CD4-positive, alpha-beta T cell treated with Interleukin-12 subunit alpha and Interleukin-12 subunit beta, for 1 hour (primary cell): ENCODE measurements around the gene LRRC1.

ENCODE experiments used
- DNase-seq: peaks from one replicate; pipeline ENCODE4 v3.0.0-alpha.2; 2020

LRRC1 gene

GRCh38 chr6:53929041-53929820 lies 134.4 kb downstream of the LRRC1 start:
- DNase-seq, result no peak

GRCh38 chr6:53929821-53930120 lies 135.0 kb downstream of the LRRC1 start:
- DNase-seq, result no peak

DNA sequence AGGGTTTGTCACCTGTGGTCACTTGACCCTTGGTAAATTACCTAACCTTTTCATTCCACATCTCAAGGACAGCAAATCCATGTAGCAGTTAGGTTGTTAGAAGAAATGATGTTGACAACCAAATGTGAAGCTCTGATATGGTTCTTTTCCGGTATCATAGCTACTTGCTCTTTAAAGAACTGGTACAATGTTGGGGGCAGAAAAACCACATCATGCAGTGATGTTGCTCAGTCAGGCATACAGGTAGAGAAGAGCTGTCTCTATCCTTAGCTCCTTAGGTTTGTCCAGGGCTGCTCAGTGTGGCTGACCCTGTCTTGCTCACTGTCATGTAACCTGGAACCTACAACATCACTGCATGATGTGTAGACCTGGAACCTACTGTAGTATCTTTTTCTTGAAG lies 135.5 kb downstream of the LRRC1 start:
- DNase-seq, result no peak

DNA sequence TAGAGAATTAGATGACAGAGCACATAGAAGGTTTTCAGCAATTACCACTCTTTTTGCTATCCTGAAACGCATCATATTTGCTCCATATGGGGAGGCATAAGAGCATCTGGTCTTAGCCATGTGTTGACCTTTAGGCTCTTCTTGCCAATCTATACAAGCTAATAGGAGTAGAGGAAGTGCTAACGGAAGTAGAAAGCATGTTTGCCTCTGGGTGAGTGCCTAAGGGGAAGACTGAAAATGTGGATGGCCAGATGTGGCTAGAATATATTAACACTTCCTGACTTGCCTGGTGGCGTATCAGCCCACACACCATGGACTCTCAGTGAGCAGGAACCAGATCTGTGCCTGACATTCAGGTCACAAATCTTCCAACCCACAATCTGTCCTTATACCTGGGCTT lies 136.3 kb downstream of the LRRC1 start:
- no peak for DNase-seq

- no peak for DNase-seq
Observed at GRCh38 chr6:53932516-53932915, 137.7 kb downstream of the LRRC1 start.

DNA sequence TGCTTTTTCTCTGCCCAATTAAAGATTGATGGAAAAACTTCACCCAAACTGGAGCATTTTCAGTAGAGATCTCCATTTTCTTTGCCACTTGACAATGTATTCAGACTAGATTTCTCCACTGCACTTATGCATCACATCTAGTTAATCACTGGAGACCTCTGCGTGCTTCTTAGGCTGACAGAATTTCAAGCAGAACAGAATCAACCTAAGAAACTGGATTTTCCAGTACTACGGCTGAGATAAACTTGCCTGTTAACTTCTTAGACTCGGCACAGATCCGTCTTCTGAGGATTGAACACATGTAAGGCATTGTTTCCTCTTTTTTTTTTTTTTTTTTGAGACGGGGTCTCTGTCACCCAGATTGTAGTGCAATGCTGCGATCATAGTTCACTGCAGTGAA lies 139.2 kb downstream of the LRRC1 start:
- no peak for DNase-seq

DNA sequence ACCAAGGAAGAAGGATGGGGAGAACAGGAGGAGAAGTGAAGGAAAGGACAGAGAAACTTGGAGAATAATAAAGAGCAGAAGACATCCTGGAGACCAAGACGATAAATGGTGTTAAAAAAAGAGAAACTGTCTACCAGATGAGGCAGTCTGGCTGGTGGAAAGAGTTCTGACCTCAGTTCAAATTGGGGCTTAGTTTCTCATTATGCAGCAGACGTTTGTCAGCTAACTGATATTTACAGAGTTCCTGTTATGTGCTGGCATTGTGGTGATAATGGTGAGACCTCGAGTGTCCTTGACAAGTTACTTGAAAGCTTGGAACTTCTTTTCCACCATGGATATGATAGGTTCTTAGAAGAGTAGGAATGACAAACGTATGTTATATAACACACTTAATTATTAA lies 142.7 kb downstream of the LRRC1 start:
- no peak for DNase-seq

GRCh38 chr6:53938810-53939209 lies 144.0 kb downstream of the LRRC1 start:
- DNase-seq, result no peak

DNA sequence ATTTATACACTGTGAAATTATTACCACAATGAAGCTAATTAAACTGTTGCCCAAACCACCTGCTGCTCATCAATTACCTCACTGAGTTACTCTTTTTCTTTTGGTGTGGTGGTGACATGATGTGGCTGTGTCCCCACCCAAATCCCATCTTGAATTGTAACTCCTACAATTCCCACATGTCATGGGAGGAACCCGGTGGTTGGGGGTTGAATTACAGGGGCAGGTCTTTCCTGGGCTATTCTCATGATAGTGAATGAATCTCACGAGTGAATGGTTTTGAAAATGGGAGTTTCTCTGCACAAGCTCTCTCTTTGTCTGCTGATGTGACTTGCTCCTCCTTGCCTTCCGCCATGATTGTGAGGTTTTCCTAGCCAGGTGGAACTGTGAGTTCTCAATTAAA lies 145.0 kb downstream of the LRRC1 start:
- no peak for DNase-seq

DNA sequence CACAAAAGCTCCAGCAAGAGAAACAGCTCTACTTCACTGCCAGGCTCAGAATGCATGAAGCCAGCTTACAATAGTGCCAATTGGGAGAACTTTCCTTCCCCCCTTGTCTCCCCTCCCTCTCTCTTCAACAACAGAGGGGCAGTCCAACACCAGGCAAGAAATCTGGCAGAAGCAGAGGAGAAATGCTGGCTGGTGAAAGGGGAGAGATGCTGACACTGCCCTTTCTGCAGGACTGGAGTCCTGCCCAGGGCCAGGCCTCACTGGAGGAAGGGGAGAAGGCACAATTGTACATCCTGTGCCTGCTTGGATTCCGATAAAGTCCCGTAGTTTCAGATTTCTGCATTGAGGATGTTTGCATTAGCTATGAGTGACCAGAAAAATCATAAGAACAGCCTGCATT lies 148.6 kb downstream of the LRRC1 start:
- no peak for DNase-seq

DNA sequence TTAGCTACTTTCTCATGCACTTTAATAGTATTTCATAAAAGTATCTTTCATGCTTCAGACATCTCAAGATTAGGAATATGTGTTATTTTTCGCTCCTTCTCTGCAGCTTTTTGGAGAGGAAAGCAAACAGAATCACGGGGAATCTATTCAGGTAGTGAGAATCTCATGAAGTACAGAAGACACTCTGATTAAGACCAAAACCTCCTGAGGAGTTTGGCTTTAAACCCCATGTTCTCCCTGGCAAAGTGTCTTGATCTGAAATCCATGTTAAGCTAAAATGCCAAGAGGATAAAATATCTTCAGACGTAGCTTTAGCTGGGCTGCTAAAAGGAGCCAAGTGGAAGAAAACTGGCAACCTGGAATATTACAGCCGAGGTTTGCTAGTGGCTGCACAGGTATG lies 149.3 kb downstream of the LRRC1 start:
- DNase-seq, result no peak

GRCh38 chr6:53944543-53944942 lies 149.7 kb downstream of the LRRC1 start:
- no peak for DNase-seq

DNA sequence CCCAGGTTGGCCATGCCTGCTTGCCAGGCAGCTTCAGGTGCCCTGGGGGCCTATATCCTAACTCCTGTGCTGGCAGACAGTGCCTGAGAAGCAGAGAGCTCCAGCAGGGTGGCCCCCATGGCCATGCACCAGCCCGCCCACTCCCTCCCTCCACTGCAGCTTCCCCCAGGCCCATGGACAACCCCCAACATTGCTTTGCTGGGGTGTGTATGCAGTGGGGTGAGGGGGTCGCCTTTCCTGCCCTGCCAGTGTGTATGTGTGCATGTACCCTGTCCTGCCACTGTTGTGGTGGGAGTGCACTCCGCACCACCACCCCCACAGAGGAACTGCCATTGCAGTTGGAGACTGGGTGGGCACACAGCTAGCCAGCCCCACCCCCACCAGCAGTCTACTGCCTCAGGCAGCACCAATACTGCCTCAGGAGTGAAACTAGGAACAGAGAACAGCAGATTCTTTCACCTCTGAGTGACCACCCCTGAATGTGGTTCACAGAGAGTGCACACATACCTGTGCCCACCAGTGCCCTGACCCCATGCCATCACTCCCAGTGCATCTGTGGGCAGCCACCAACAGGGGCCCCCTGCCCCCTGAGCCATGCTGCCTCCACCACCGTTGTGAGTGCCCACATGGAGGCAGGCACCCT lies 151.1 kb downstream of the LRRC1 start:
- DNase-seq, result no peak

DNA sequence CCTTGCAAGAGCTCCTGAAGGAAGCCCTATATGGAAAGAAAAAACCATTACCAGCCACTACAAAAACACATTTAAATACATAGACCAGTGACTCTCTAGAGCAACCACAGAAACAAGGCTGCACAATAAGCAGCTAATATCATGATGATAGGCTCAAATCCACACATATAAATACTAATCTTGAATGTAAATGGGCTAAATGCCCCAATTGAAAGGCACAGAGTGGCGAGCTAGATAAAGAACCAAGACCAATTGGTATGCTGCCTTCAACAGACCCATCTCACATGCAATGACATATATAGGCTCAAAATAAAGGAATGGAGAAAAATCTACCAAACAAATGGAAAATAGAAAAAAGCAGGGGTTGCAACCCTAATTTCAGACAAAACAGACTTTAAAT lies 153.0 kb downstream of the LRRC1 start:
- no peak for DNase-seq

- no peak for DNase-seq
Observed at GRCh38 chr6:53951383-53951782, 156.6 kb downstream of the LRRC1 start.

DNA sequence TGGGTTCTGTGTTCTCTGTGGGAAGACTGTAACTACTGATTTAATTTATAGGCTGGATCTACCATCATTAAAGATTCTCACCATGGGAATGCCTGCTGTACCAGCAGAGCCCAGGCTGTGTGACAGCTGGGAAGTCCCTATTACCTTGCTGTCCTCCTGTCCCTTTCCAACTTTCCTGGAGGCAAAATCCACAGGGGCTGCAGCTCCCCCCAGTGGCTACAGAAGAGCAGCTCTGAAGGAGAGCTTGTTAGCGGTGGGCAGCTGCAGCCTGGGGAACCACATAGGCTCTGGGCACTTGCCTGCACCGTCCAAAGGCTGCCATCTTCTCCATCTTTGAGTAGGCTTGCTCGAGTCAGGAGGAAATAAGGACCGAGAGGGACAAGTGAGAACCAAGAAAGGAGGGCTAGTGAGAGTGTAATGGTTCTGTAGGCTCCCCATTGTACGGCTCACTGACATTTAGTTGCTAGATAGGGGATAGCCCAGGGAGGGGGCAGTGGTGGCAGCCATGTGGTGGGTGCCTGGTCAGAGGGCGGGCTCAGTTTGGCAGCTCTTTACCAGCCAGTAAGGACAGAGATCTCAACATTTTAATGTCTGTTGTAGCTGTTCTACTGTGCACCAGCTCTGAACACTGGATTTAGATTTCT lies 161.4 kb downstream of the LRRC1 start:
- no peak for DNase-seq

GRCh38 chr6:53956804-53957203 lies 162.0 kb downstream of the LRRC1 start:
- DNase-seq, result no peak

DNA sequence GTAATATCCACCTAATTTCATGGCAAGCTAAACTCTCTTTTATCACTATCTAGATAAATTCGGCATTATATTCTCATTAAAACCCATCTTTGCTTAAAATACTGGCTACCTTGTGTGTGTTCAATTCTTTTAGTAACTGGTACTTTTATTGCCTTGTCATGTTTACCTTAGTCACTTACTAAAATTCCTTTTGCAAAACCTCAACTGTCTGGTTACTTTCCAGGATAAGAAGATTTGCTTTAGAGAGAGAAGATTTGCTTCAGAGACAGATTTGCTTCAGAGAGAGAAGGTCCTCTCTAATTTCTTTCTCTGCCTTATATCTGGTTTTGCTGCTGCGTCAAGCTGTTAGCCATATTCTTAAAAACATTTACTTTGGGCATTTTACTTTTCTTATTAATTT lies 164.9 kb downstream of the LRRC1 start:
- DNase-seq, result no peak

- no peak for DNase-seq
Observed at GRCh38 chr6:53960311-53960710, 165.5 kb downstream of the LRRC1 start.

- no peak for DNase-seq
Observed at GRCh38 chr6:53961679-53962370, 167.0 kb downstream of the LRRC1 start.

DNA sequence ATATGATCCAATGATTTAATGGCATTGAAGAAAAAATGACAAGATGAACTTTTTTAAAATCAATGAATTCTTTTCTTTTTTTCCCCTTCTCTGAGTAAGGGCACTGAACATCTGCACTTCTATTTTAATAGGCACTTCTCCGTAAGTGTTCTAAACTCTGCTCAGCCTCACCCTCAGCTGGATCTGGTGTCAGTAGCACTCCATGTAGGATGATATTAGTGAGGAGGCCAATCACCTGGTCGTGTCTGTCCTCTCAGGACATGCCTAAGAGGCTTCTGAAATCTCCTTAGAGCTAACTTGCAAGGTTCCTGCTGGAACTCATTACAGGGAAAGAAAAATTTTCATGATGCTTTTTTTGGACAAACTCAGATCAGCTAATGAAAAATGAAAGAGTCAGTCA lies 167.8 kb downstream of the LRRC1 start:
- no peak for DNase-seq

DNA sequence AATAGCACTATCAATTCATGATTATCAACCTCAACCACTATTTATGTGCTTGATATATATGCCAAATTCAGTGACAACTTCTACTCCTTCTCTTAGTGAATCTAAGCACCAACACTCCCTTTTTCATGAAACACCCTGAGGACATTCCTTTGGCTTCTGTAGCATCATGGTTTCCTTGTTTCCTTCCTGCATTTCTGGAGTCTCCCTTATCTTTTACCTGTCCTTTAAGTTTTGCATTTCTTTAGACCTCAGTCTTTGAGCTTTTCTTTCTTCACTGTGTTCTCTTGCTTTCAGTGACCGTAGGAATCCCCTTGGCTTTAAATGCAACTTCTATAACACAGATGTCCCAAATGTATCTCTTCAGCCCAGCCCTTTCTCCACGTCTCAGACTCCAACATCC lies 172.6 kb downstream of the LRRC1 start:
- no peak for DNase-seq
